GM12801 (cell line): ENCODE measurements around the gene NLGN1.

ENCODE experiments used
- TF ChIP-seq, protein P1 (sequence below): IDR thresholded peaks from one replicate; pipeline ENCODE4 v1.5.1; 2011; ENCODE audit warnings: control low read depth; ENCODE audit not compliant: insufficient read length; ENCODE audit errors: extremely low read depth

The NLGN1 gene

GRCh38 chr3:173730391-173730790 lies 332.8 kb downstream of the NLGN1 start:
- TF ChIP-seq, protein P1, sequence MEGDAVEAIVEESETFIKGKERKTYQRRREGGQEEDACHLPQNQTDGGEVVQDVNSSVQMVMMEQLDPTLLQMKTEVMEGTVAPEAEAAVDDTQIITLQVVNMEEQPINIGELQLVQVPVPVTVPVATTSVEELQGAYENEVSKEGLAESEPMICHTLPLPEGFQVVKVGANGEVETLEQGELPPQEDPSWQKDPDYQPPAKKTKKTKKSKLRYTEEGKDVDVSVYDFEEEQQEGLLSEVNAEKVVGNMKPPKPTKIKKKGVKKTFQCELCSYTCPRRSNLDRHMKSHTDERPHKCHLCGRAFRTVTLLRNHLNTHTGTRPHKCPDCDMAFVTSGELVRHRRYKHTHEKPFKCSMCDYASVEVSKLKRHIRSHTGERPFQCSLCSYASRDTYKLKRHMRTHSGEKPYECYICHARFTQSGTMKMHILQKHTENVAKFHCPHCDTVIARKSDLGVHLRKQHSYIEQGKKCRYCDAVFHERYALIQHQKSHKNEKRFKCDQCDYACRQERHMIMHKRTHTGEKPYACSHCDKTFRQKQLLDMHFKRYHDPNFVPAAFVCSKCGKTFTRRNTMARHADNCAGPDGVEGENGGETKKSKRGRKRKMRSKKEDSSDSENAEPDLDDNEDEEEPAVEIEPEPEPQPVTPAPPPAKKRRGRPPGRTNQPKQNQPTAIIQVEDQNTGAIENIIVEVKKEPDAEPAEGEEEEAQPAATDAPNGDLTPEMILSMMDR: no peak

GRCh38 chr3:173732237-173732636 lies 334.7 kb downstream of the NLGN1 start:
- TF ChIP-seq, protein P1: no peak

DNA sequence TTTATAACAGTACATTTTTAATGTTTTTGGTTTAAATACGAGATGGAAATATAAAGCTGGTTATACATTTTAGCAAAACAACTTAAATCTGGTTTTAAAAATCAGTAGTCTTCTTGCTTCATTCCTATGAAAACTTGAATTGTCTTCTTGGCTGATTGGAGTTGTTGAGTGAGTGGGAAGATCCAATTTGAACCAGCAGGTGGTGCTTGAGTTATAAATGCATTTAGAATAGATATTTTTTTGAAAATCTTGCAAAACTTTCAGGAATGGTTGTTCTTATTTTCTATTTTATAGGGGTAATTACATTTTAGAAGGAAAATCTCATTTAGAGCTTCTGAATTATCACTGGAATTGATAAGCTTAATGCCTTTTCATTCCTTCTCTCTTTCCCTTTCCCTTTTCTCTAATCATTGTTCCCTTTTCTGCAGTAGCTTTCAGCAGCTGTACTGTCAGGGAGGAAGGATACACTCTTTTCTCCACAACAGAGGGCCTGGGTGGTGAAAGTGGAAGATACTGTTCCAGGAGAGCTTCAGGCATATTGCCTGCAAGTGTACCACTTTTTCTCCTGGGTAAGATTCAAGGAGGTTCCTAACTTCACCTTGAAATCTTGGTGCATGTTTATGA lies 335.6 kb downstream of the NLGN1 start:
- TF ChIP-seq, protein P1: no peak

DNA sequence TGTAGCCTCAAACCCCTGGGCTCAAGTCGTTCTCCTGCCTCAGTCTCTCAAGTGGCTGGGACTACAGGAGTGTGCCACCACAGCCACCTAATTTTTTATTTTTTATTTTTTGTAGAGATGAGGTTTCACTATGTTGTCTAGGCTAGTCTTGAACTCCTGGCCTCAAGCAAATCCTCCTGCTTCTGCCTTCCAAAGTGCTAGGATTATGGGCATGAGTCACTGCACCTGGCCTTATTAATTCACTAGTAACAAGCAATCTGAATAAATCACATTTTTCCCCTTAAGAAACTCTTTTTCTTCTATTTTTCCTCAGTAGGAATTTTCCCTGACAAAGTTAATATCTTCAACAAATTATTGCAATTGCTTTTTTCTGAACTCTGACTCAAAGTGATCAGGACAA lies 336.9 kb downstream of the NLGN1 start:
- TF ChIP-seq, protein P1: no peak

GRCh38 chr3:173734895-173735294 lies 337.4 kb downstream of the NLGN1 start:
- TF ChIP-seq, protein P1: no peak

DNA sequence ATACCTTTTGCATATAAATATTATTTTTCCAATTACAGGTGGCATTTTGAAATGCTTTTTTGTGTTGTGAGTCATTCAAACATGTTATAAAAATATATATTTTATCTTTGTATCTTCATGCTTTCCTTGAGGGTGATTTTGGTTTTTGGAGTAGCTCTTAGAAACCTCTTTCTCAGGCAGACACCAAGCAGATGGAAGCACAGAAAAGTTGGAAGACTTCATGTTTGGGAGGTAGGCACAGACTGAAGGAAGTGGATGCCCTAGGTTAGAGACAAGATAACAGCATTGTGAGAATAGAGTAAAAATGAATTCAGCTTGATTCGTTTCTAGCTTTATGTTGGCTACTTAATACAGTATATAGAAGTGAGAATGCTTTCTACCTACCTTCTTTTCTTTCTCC lies 338.3 kb downstream of the NLGN1 start:
- TF ChIP-seq, protein P1: no peak

GRCh38 chr3:173737167-173737808 lies 339.7 kb downstream of the NLGN1 start:
- TF ChIP-seq, protein P1: no peak

DNA sequence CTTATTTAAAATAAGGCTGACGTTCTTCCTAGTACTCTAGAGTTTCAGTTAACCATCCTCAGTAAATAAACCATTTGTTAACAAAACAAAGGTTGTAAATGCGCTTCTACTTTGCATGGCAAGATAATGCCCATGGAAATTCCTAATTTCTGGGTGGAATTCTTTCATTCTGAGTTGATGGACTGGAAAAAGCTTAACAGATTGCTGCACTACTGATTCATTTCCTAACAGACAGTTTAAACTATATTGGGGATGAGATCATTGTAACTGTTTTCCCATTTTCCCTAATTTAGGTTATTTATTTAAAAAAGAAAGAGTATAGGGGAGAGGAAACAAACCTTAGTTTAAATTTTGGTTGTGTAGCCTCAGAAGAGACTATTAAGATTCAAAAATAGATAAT lies 342.2 kb downstream of the NLGN1 start:
- TF ChIP-seq, protein P1: no peak
